ENCODE measurements around the gene LAMB1.

LAMB1 gene

DNA sequence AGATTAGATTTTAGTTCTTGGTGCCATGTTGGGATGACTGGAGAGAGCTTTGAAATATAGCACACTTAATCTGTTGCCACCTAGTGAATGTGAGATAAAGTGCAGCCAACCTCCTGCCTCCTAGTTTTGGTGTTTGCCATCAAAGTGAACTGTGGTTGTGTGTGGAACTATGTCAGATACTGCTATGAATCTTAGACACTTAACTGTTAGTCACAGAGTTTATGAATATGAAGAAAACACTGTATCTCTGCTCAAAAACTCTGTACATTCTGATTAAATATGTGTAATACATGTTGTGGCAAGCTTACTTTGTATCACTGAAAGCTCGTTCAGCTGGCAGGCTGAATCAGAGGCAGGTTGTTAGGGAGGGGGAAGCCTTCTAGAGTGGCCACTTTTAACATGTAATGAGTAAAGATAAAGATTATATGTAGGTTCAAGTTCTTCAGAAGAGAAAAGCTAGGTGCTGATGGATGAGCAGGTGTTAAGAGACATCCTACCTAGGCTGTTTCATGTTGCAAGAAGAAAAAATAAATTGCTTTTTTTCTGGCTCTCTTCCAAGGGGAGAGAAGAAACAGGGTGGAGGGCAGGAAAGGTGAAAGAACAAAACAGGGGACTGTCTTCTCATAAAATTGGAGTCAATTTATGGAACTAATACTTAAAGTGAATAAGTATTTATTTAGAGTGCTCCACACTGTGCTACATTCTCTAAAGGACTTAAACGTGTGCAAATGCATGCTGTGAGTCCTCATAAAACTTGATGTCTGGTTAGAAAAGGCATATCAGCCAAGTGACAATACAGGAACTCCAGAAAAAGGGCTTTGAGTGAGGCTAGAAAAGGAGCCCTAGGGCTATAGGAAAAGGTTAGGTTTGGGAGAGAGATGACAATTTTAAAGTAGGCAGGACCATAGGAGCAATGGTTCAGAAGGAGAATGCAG, 14.1 kb upstream of the LAMB1 start:
- peak; percentile 51 to 54 for ATAC-seq

DNA sequence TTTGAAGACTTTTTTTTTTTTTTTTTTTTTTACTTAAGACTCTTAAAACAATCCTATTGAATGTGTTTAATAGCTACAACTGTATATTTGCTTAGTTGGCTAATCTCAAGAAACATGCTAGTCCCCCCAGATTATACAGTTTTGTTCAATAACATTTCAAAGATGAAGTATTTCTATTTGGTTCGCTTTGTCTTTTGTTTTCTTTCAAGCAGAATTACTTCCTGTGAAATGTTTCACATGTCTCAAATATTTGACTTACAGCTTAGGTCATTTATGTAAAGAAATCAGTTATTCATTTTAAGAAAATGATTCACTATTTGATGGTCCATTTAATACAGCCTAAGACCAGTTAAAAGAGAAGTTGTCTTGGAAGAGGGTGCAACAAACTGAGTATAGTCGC, 12.8 kb upstream of the LAMB1 start:
- no peak for ATAC-seq

DNA sequence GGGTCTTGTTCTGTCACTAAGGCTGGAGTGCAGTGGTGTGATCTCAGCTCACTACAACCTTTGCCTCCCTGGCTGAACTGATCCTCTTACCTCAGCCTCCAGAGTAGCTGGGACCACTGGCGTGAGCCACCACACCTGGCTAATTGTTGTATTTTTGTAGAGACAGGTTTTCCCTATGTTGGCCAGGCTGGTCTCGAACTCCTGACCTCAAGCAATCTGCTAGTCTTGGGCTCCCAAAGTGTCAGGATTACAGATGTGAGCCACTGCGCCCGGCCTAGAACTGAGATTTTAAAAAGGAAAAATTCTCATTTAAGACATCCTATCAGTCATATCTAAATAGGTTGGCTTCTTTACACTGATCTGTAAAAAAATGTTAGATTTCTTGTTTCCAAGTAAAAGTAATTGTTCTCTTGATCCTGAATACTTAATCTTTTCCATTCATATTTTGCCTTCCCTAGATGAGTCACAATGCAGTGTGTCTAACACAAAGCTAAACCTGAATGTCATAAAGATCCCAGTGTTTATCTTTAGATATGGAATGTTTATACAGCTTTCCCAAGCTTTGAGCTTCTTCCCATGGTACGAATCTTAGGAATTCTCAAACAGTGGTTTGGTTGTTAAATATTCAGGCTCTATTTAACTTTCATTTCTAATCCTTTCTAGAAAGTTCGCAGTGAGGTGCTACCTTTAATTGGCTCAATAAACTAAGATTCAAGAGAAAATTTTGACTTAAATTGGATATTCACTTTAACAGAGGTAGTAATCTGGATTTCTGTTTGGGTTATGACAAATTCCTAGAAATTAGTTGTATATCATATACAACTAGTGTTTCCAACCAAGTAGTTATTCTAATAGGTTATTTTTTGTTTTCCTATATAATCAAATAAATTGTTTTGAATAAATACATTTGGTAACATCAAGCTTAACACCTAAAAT, 12.1 kb upstream of the LAMB1 start:
- ATAC-seq, result no peak

DNA sequence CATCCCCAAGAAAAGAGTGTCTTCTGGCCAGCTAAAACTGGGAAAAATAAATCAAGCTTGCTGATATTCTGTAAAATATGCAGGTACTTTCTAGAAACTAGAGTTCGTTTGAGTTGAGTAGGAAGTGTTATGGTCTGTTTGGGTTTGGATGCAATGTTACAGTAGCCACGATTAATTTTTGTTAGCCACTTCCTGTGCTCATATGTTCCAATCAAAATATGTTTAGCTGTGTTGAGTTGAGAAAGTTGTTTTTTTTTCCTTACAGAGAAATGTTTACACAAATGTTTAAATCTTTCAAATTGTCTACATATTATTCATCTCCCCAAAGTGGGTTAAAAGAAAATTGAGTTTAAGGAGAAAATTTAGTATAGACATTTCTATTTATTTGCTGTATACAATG, 11.3 kb upstream of the LAMB1 start:
- ATAC-seq, result no peak

DNA sequence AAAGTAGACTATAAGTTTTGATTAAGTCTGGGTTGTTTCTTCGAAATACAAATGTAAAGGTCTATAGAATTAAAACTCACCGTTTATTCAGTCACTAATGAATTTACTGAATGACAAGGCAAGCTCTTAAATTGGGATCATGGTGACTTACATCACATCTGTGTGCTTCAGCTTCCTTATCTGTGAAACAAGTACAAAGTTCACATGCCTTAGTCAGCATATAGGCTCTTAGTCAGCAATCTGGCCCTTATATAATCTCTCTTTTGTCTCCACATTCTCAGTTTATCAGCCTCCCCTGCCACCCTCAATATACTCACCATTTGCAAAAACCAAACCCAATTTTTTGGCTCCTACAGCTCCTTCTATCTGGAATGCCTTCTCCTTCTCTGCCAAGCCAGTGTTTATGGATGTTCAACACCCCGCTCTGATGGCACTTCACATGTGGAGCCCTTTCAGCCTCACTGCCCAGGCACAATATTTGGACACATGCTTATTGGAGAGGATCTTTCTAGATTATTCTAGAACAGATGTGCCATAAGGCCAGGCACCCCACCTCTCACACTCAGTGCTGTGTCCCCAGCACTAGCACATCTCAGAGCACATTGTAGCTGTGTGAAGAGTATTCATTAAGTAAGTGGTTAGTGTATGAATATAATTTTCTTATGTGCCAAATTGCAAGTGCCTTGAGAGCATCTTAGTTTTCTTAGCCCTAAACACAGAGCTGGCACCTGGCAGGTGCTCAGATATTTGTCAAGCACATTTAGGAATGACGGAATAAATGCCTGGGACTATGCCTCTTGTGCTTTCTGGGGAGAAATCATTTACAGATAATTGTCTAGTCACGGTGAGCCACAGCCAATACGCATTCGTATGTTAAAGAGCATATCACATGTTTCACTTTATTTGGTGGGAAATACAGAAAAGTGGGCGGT, 9.8 kb upstream of the LAMB1 start:
- no peak for ATAC-seq

DNA sequence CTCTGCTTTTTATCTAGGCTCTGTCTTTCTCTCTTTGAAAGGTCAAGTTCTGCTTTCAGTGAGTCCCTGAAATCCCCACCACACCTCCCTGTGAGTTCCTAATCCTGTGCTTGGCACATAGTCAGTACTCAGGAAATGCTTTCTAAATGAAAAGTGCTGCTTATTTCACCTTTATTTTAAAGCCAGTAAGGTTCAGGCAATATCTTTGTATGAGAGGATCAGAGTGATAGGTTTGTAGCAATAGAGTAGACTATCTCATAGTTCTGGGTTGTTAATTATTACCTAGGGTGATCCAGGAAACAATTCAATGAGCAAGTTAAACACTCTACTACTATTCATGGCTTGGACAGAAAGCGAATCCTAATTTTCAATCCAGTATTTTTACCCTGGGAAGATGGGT, 7.4 kb upstream of the LAMB1 start:
- no peak for ATAC-seq

- no peak for ATAC-seq
Observed at GRCh38 chr7:108009873-108010272, 6.9 kb upstream of the LAMB1 start.

DNA sequence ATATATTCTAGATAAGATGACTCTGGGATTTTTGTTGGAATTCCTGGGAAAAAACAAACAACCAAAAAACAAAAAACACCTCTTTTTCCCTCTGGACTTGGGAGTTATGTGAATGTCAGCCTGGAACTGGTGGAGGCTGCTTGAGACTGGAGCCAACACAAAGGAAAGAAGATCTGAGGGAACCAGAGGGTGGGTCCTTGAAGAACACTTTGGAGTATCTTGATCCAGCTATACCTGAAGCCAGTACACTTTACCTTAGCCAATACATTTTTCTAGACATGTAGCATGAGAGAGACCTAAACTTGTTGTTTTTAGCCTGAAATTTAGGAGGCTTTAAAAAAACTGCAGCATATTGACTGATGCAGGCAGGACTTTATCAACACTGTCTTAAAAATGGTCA, 5.9 kb upstream of the LAMB1 start:
- no peak for ATAC-seq

DNA sequence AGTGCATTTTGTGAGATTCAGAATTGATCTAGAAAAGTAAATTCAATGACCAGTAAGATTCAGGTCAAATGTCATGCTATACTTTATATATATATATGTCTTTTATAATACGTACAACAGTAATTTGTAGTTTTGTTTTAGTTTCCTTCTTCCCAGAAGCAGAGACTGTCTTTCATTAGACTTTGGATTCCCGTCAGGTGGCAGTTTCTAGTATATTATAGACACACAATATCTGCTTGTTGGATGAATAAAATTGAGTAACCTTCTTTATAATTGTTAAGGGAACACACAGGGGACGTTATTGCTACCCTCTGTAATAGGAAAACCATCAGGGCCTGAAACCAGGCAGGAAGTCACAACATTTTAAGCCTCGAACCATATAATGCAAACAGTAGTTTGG, 5.3 kb upstream of the LAMB1 start:
- ATAC-seq, result no peak

- no peak for ATAC-seq
Observed at GRCh38 chr7:108007762-108008161, 4.8 kb upstream of the LAMB1 start.

DNA sequence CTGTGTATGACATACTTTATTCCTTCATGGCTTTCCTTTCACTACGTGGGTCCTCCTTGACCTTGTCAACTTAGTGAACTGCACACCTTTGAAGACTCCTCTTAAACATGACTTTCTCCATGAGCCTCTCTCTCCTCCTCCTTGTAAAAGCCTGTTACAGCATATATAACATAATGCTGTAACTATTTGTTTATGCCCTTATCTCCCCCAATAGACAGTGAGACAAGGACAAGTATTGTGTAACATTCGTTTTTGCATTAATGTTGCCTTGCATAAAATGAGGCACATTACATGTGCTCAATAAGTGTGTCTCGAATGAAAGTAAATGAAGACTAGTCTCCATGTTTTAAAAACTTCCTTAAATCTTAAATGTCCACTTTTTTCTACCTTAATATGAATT, 4.3 kb upstream of the LAMB1 start:
- ATAC-seq, result no peak

DNA sequence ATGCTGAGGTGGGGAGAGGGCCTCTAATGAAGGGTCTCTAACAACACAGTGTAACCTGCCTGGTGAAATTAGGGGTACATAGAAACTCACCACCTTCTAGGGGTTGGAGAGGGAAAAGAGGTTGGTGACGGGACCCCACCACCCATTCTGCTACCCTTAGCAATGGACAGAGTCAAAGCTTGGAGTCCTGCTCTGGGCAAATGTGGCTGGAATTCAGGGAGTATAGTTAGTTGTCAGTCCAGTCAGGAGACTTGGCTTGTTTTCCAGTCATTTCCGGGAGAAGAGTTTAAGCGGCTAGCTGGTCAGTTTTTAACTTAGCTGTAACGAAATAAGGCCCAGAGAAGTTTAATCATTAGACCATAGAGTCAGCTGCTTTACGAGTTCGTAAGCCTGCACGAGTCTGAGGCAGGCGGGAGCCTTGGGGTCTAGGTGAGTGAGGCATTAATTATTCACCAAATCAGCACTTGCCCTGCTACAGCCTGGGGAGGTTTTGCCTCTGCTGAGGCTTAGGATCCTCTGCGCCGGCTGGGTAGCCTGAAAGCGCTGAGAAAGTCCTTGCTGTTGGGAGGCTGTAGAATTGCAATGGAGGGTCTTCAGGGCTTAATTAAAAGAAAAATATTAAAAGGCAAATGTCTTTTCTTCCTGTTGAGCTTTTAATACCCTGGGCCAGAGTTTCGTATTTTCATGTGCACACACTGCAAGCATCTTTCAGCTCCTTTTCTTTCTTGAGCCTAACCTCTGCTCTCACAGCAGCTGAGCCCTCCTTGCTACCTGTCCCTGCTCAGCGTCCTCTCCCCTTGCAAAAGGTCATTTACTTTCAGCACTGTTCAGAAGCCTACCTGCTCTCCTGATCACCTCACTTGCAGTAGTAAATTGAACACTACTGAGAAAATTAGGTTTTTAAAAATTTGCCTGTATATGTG, 1.5 kb upstream of the LAMB1 start:
- no peak for ATAC-seq

DNA sequence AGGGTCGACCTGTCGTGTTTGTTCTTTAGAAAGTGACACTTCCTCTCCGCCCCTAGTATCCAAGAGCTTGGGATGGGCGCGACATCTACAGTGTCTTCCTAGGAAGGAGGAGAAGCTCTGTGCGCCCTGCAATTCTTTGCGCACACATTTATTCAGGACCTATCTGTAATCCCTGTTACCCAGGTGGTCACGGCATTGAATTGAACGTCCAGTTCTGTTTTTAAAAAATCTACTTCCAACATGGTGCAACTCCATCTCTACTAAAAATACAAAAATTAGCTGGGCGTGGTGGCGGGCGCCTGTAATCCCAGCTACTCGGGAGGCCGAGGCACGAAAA, 606 bp upstream of the LAMB1 start:
- no peak for ATAC-seq

DNA sequence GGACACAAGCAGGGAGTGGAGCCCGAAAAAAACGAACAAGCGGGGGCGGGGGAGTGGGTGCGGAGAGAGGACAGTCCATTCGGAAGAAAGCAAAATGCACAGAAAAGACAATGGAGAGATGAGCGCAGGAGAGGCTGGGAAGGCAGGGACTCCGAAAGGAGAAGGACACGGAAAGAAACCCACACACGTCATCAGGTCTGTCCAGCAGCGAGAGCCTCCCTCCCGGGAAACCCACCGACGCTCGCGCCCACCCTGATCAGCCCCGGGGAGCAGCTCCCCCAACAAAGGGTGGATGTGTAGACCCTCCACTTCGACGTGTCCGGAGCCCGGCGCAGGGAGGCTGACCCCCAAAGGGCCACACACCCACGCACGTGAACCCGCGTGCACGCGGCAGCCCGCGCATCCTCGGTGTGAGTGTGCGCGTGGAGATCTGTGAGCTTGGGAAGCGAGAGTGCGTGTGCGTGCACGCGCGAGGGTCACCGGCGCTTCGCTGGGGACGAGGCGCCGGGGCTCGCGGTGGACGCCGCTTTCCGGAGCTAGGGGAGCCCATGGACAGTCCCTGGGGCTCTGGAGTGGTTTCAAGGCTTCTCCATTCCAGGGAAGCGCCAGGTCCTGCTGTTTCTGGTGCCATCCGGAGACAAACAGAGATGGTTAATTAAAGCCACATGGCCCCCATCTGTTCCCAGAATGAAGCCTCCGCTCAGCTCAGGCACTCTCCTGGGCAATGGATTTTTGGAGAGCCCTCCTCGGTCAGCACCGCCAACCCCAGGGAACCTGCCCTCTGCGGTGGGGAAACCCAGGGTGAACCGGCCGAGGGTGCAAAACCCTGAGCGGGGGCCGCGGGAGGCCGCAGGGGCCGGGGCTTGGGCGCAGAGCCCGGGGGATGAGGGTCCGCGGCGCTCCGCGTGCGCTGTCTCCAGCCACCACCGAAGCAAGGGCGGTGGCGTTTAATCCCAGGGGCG, 916 bp downstream of the LAMB1 start:
- no peak for ATAC-seq

DNA sequence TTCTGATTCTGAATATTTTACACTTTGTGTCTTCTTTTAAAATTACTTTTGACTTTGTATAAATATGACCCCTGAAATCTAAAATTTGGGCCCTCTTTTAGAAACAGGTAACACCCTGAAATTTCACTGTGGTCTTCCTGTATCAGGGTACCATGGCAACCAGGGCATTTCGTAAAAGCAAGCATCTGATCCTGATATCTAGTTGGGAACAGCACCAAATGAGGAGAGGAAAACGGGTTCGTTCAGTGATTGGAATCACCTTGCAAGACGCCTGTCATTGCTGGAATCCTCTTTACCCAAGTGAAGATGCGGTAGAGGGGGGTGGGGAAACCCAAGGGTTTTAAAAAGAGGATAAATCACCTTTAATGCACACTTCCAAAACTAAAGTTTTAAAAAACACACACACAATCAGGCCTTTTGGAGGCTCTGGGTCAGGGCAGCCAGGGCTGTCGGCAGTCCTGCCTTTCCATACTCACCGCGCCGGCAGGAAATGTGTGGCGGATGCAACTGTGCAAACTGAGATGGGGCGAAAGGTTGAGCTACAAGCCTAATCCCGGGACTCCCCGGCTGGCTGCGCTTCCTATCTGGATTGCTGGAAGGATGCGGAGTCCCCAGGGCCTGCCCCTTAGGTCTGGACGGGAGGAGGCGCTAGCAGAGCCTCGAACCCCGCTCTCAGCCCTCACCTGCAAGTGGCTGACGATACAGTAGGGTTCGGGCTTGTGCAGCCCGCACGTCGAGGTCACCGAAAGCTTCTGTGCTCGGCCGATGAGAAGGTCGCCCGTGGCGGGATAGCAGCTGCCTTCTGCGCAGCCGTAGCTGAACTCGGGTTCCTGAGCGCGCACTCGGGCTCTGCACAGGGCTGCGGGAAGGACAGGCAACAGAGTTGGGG, 1.8 kb downstream of the LAMB1 start:
- ATAC-seq, result no peak

DNA sequence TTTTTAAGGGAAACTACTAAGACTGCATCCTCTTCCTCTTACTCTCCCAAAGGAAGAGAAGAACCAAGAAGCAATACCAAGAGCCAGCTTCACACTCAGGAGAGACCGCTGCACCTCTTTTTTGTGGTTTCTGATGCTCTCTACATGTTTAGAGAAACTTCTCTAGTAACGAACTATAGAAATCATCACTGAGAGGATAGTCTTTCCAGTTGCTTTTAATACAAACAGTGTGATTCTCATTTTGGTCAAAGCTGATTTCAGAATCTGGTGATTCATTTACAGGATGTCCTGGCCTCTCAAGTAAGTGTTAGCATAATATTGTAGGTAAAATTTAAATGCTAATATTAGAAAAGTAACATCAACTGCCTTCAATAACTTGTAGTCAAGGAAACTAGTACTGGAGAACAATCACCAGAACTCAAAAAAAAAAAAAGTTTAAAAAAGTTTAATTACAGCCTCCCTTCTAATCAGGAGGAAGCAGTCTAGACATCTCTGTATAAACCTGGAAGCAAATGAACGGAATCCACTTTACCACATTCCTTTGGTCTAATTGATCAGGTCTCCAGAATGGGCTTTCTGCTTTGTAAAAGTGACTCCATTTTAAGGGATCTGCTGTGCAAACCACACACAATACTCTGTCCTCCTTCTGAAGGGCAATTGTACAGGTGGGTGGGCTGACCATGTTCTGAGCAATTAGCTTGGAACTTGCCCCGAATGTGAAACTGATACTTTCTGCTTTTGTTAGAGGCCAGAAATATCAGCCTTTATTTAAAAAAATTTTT, 3.0 kb downstream of the LAMB1 start:
- ATAC-seq, result no peak

GRCh38 chr7:107998660-107999480, 4.1 kb downstream of the LAMB1 start:
- ATAC-seq, result no peak

GRCh38 chr7:107998150-107998549, 4.8 kb downstream of the LAMB1 start:
- no peak for ATAC-seq
